IMR-90 (cell line): ENCODE results near the gene TMEM121B. TPM values are rescaled to one million over a fixed set of nuclear protein-coding genes. Genes with fewer than 3 reads are reported as not detected.

Experiments used
- ATAC-seq: fragments of 200-7000 bp; cut with Tn5 transposase; 2 replicates; pipeline ENCODE4 v1.9.1; 2020; ENCODE audit warnings: low read depth, mild to moderate bottlenecking, moderate library complexity
- BruUV-seq: library from RNA; stranded (reverse); fragments of 400-500 nt; replicated peaks from 2 replicates; lab custom pipeline; 2021; lab: Mats Ljungman, UMichigan
- CTCF ChIA-PET: fragments of 300-600 bp; formaldehyde crosslinking; extraction: SDS; loops from one replicate; lab custom pipeline; 2021; ENCODE audit warnings: antibody characterized with exemption; lab: Yijun Ruan, JAX
- POLR2A ChIA-PET: fragments of 300-600 bp; sonication (Branson Sonifier 250); formaldehyde crosslinking; loops from one replicate; lab custom pipeline; 2022; ENCODE audit warnings: antibody characterized with exemption; ENCODE audit not compliant: unreplicated experiment; lab: Charles Lee
- DNase-seq: peaks from one replicate; pipeline ENCODE4 v3.0.0; 2013
- H2AFZ ChIP-seq: replicated peaks from 2 replicates; pipeline ENCODE3; 2013; ENCODE audit warnings: low read length, mild to moderate bottlenecking; ENCODE audit not compliant: poor library complexity
- H2AK5ac ChIP-seq: 2 replicates; pipeline ENCODE4 v1.6.1; 2013; ENCODE audit warnings: low read depth, low read length, inconsistent platforms
- H2AK9ac ChIP-seq: replicated peaks from 2 replicates; pipeline ENCODE3; 2013; ENCODE audit warnings: mild to moderate bottlenecking, low read depth, low read length, moderate library complexity; ENCODE audit not compliant: poor library complexity
- H2BK120ac ChIP-seq: 2 replicates; pipeline ENCODE4 v1.6.1; 2013; ENCODE audit warnings: low read depth, low read length, inconsistent platforms
- H2BK15ac ChIP-seq: 3 replicates; pipeline ENCODE4 v1.6.1; 2013; ENCODE audit warnings: low read depth, low read length, inconsistent platforms
- H2BK20ac ChIP-seq: 2 replicates; pipeline ENCODE4 v1.6.1; 2013; ENCODE audit warnings: low read depth, mild to moderate bottlenecking, inconsistent platforms, low read length, moderate library complexity
- H2BK5ac ChIP-seq: 2 replicates; pipeline ENCODE4 v1.6.1; 2013; ENCODE audit warnings: mild to moderate bottlenecking, low read depth, low read length, inconsistent platforms; ENCODE audit not compliant: poor library complexity, severe bottlenecking
- H3K14ac ChIP-seq: replicated peaks from 2 replicates; pipeline ENCODE4 v1.6.1; 2013; ENCODE audit warnings: low read depth, low read length, inconsistent platforms
- H3K18ac ChIP-seq: 2 replicates; pipeline ENCODE4 v1.6.1; 2013; ENCODE audit warnings: low read depth, low read length, control low read depth
- H3K23ac ChIP-seq: 2 replicates; pipeline ENCODE4 v1.6.1; 2013; ENCODE audit warnings: low read depth, low read length, inconsistent platforms
- H3K27ac ChIP-seq: 2 replicates; pipeline ENCODE4 v1.5.1; 2013; ENCODE audit warnings: mild to moderate bottlenecking, control low read depth, low read length; ENCODE audit not compliant: insufficient read depth
- H3K27me3 ChIP-seq: 2 replicates; pipeline ENCODE4 v1.6.1; 2013; ENCODE audit warnings: low read length; ENCODE audit not compliant: control insufficient read depth, insufficient read depth
- H3K36me3 ChIP-seq: 2 replicates; pipeline ENCODE4 v1.6.1; 2013; ENCODE audit warnings: low read length, mixed read lengths; ENCODE audit not compliant: control insufficient read depth, insufficient read depth
- H3K4ac ChIP-seq: 2 replicates; pipeline ENCODE4 v1.6.1; 2013; ENCODE audit warnings: low read depth, low read length, inconsistent platforms
- H3K4me1 ChIP-seq: 2 replicates; pipeline ENCODE4 v1.6.1; 2013; ENCODE audit warnings: low read length, mixed read lengths; ENCODE audit not compliant: control insufficient read depth, insufficient read depth
- H3K4me2 ChIP-seq: 2 replicates; pipeline ENCODE4 v1.6.1; 2013; ENCODE audit warnings: low read depth, mild to moderate bottlenecking, control low read depth, low read length, moderate library complexity
- H3K4me3 ChIP-seq: 2 replicates; pipeline ENCODE4 v1.5.1; 2013; ENCODE audit warnings: low read depth, mild to moderate bottlenecking, control low read depth, low read length, moderate library complexity; ENCODE audit not compliant: insufficient read depth
- H3K56ac ChIP-seq: 2 replicates; pipeline ENCODE4 v1.6.1; 2013; ENCODE audit warnings: low read length, inconsistent platforms; ENCODE audit not compliant: insufficient read depth; ENCODE audit errors: extremely low read depth
- H3K79me1 ChIP-seq, 2 experiments: 2 replicates each; pipeline ENCODE4 v1.6.1; 2013; ENCODE audit warnings: low read length in 2 of 2, inconsistent platforms in 1 of 2, low read depth in 1 of 2
- H3K9ac ChIP-seq: 2 replicates; pipeline ENCODE4 v1.6.1; 2013; ENCODE audit warnings: low read depth, low read length, control low read depth
- H3K9me1 ChIP-seq: 2 replicates; pipeline ENCODE4 v1.6.1; 2013; ENCODE audit warnings: low read length, inconsistent platforms; ENCODE audit not compliant: insufficient read depth
- H3K9me3 ChIP-seq: 2 replicates; pipeline ENCODE4 v1.6.1; 2013; ENCODE audit warnings: low read length; ENCODE audit not compliant: control insufficient read depth, insufficient read depth
- H4K20me1 ChIP-seq: 2 replicates; pipeline ENCODE4 v1.6.1; 2013; ENCODE audit warnings: low read length, inconsistent platforms; ENCODE audit not compliant: insufficient read depth
- H4K5ac ChIP-seq: 2 replicates; pipeline ENCODE4 v1.6.1; 2013; ENCODE audit warnings: mild to moderate bottlenecking, low read depth, low read length, control low read depth
- H4K8ac ChIP-seq, 2 experiments: 2 replicates each; pipeline ENCODE4 v1.6.1; 2013; ENCODE audit warnings: low read depth in 2 of 2, low read length in 2 of 2, control low read depth in 1 of 2, inconsistent platforms in 1 of 2
- H4K91ac ChIP-seq: 2 replicates; pipeline ENCODE4 v1.6.1; 2013; ENCODE audit warnings: low read depth, low read length, inconsistent platforms; ENCODE audit not compliant: insufficient read depth
- CEBPB ChIP-seq: IDR thresholded peaks from 2 replicates; pipeline ENCODE4 v1.6.1; 2012; ENCODE audit warnings: low read depth, low read length, improper control_type of control experiment
- CHD1 ChIP-seq: IDR thresholded peaks from 2 replicates; pipeline ENCODE4 v1.6.1; 2012; ENCODE audit warnings: low read depth, low read length, improper control_type of control experiment
- ELK1 ChIP-seq: fragments of 150-350 bp; IDR thresholded peaks from 2 replicates; pipeline ENCODE4 v1.6.1; 2016; ENCODE audit warnings: low read depth, mild to moderate bottlenecking, low read length, moderate library complexity, borderline replicate concordance
- FOS ChIP-seq: fragments of 150-350 bp; IDR thresholded peaks from 2 replicates; pipeline ENCODE4 v1.6.1; 2016; ENCODE audit warnings: low read depth, low read length
- MAFK ChIP-seq: IDR thresholded peaks from 2 replicates; pipeline ENCODE4 v1.6.1; 2012; ENCODE audit warnings: low read depth, low read length, improper control_type of control experiment
- MAZ ChIP-seq: IDR thresholded peaks from 2 replicates; pipeline ENCODE4 v1.6.1; 2012; ENCODE audit warnings: low read depth, mild to moderate bottlenecking, low read length, improper control_type of control experiment, moderate library complexity, borderline replicate concordance
- MXI1 ChIP-seq: IDR thresholded peaks from 2 replicates; pipeline ENCODE4 v1.6.1; 2012; ENCODE audit warnings: low read depth, mild to moderate bottlenecking, low read length, moderate library complexity, borderline replicate concordance
- NFE2L2 ChIP-seq: fragments of 150-350 bp; IDR thresholded peaks from 2 replicates; pipeline ENCODE4 v1.6.1; 2016; ENCODE audit warnings: low read depth, mild to moderate bottlenecking, low read length
- POLR2A ChIP-seq: IDR thresholded peaks from 2 replicates; pipeline ENCODE4 v1.6.1; 2012; ENCODE audit warnings: mild to moderate bottlenecking, low read depth, low read length
- RAD21 ChIP-seq: IDR thresholded peaks from 2 replicates; pipeline ENCODE4 v1.6.1; 2012; ENCODE audit warnings: low read length, improper control_type of control experiment
- RCOR1 ChIP-seq: IDR thresholded peaks from 2 replicates; pipeline ENCODE4 v1.6.1; 2012; ENCODE audit warnings: mild to moderate bottlenecking, low read length, improper control_type of control experiment; ENCODE audit not compliant: insufficient replicate concordance
- RFX5 ChIP-seq: IDR thresholded peaks from 2 replicates; pipeline ENCODE4 v1.8.0; 2012; ENCODE audit warnings: low read depth, mild to moderate bottlenecking, low read length, moderate library complexity
- SMC3 ChIP-seq: fragments of 150-350 bp; IDR thresholded peaks from 2 replicates; pipeline ENCODE4 v1.6.1; 2016; ENCODE audit warnings: low read depth, mild to moderate bottlenecking, antibody characterized with exemption, low read length, moderate library complexity
- WGBS, 2 experiments: methylation state at CpG; one replicate each; pipeline versions ENCODE4 v1.1.5 to v1.1.7; 2013; ENCODE audit warnings: missing lambda C conversion rate in 2 of 2; ENCODE audit not compliant: insufficient read length in 1 of 2; ENCODE audit errors: extremely low coverage in 2 of 2; 5-methylcytosine and 5-hydroxymethylcytosine counted together
- dilution Hi-C: fragments of 300-500 bp; cut with HindIII; formaldehyde crosslinking; loops from one replicate; pipeline ENCODE4 v1.14.3; 2018; ENCODE audit warnings: low sequenced_read_pairs; ENCODE audit not compliant: unreplicated experiment
- in situ Hi-C: fragments of 300-500 bp; cut with MboI; formaldehyde crosslinking; loops from 3 replicates; pipeline ENCODE4 v1.14.3; 2019; ENCODE audit warnings: low sequenced_read_pairs, inconsistent platforms, mixed read lengths
- intact Hi-C: fragments of 100-400 bp; cut with micrococcal nuclease; formaldehyde crosslinking; loops from 2 replicates; pipeline ENCODE4 v1.10.0; 2022
- polyA plus RNA-seq, 3 experiments: library from polyadenylated mRNA; depleted of rRNA; stranded (reverse); fragments of >200 nt; gene quantifications; 2 replicates each; pipeline ENCODE4 v1.2.3, GENCODE V29; 2012; ENCODE audit warnings: low replicate concordance in 1 of 3
- total RNA-seq: library from RNA; depleted of rRNA; stranded (reverse); fragments of >200 nt; gene quantifications from 2 replicates; pipeline ENCODE4 v1.2.3, GENCODE V29; 2012
- TF ChIP-seq, protein P1 (sequence below): fragments of 150-350 bp; IDR thresholded peaks from 2 replicates; pipeline ENCODE4 v1.6.1; 2017; ENCODE audit warnings: mild to moderate bottlenecking, antibody characterized with exemption, low read length, low read depth

TMEM121B gene
- total and polyA plus RNA-seq, 2 of the 4 experiments (the other 2 are of a cell fraction), result under 0.01 to 0.29 TPM

DNA sequence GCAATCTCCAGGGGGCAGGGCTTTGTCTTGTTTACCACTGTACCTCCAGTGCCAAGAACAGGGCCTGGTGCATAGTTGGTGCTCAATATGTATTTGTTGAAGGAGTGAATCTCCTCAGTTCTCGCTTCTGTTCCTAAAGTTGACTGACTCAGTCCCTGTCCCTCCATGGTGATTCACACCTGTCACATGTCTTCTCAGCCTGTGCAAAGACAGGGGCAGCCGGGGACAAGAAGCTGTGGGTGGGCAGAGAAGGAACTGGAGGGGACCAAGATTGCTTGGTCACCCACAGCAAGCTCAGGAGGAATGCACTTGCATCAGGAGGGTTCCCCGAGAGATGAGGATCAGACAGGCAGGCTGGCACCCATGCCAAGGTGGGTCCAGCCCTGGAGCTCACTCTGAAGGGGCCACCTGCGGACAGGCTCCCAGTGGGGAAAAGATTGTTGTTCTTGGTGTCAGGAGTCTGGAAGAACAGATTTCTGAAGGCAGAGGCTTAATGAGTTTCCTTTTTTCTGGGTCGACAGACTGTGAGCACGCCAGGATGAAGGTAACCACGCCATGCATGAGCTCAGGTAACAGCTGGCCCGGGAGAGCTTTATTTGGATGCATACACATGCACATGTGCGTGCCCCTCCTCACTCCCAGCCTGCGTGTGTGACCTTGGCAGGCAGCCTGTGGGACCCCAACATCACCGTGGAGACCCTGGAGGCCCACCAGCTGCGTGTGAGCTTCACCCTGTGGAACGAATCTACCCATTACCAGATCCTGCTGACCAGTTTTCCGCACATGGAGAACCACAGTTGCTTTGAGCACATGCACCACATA, 19.5 kb downstream of the TMEM121B start (continued):
- no peak for TF ChIP-seq MAZ

GRCh38 chr22:17100621-17101020, 20.5 kb downstream of the TMEM121B start:
- dilution Hi-C loops, result no loop called here
- no peak overlapping the region for H3K4me3 ChIP-seq
- H4K20me1 ChIP-seq, result peaks cover 15% of the 10 kb centered on the region
- no peak overlapping the region for H2BK5ac ChIP-seq
- H3K56ac ChIP-seq, result no peak overlapping the region
- no peak overlapping the region for H2AK9ac ChIP-seq
- no peak overlapping the region for H2BK120ac ChIP-seq
- H2BK15ac ChIP-seq, result no peak overlapping the region
- no TSS peak for BruUV-seq
- no peak overlapping the region for H4K8ac ChIP-seq
- no peak overlapping the region for H3K18ac ChIP-seq
- in situ Hi-C loops, result no loop called here
- H3K4ac ChIP-seq, result no peak overlapping the region
- no peaks in the 10 kb centered on the region for H3K4me1 ChIP-seq
- DNase-seq, result no peak
- H2BK20ac ChIP-seq, result no peak overlapping the region
- no peak overlapping the region for H3K4me2 ChIP-seq
- H4K5ac ChIP-seq, result no peak overlapping the region
- H2AK5ac ChIP-seq, result no peak overlapping the region
- intact Hi-C loops, result no loop called here
- ATAC-seq, result no peak
- H4K91ac ChIP-seq, result no peak overlapping the region
- H3K23ac ChIP-seq, result no peak overlapping the region
- H3K14ac ChIP-seq, result no peak overlapping the region
- ChIA-PET POLR2A (no interaction called here), CTCF (no interaction called here)
- no peaks in the 10 kb centered on the region for H3K9me3 ChIP-seq
- H3K36me3 ChIP-seq, result peaks cover 59% of the 10 kb centered on the region
- peaks cover 10% of the 10 kb centered on the region for H3K9me1 ChIP-seq
- no peak overlapping the region for H3K27ac ChIP-seq
- peaks cover 9 to 12% of the 10 kb centered on the region in 2 experiments for H3K79me1 ChIP-seq
- no peak overlapping the region for H3K9ac ChIP-seq
- no peaks in the 10 kb centered on the region for H3K27me3 ChIP-seq
- 80% methylated on average over 4 of the region's 6 CpGs; no CpG with 5 or more reads in 1 of the 2 experiments for WGBS, 2 experiments
- no peak overlapping the region for H2AFZ ChIP-seq
- no peak for TF ChIP-seq MAFK
- TF ChIP-seq POLR2A, result no peak
- no peak for TF ChIP-seq MXI1
- TF ChIP-seq, protein P1, sequence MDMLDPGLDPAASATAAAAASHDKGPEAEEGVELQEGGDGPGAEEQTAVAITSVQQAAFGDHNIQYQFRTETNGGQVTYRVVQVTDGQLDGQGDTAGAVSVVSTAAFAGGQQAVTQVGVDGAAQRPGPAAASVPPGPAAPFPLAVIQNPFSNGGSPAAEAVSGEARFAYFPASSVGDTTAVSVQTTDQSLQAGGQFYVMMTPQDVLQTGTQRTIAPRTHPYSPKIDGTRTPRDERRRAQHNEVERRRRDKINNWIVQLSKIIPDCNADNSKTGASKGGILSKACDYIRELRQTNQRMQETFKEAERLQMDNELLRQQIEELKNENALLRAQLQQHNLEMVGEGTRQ, result no peak
- TF ChIP-seq NFE2L2, result no peak
- no peak for TF ChIP-seq RFX5
- no peak for TF ChIP-seq CHD1
- no peak for TF ChIP-seq RAD21
- no peak for TF ChIP-seq ELK1
- TF ChIP-seq SMC3, result no peak
- TF ChIP-seq MAZ, result no peak
- no peak for TF ChIP-seq RCOR1
- TF ChIP-seq CEBPB, result no peak
- no peak for TF ChIP-seq FOS
